Femur (tissue), 1 donor: ENCODE measurements around the gene TARS1.
"Not testable (repeated sequence)": the region's sequence is repeated elsewhere in the genome, so short reads cannot be mapped to it uniquely, and the experiment has no call there.

ENCODE experiments used
- DNase-seq: peaks from one replicate; pipeline ENCODE4 v3.0.0-alpha.2; 2017

TARS1 gene

GRCh38 chr5:33489481-33490067, 48.8 kb downstream of the TARS1 start:
- DNase-seq = no peak

- no peak for DNase-seq
Measured at GRCh38 chr5:33490071-33490665, 49.4 kb downstream of the TARS1 start.

GRCh38 chr5:33491941-33492340, 51.2 kb downstream of the TARS1 start:
- DNase-seq = no peak

DNA sequence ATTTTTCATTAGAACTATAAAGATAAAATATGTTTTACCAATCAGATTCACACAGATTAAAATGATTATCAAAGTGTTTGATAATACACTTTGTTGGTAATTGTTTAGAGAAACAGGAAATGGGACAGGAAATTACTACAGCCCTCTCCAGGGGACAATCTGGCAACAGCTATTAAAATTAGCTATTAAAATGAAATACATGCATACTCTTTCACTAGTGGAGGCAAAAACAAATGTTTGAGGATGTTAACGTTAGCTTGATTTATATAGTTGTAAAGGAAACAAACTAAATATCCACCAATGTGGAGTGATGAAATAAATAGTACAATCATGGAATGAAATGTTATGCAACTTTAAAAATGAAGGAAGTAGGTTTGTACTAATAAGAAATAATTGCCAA, 53.7 kb downstream of the TARS1 start:
- DNase-seq = no peak

DNA sequence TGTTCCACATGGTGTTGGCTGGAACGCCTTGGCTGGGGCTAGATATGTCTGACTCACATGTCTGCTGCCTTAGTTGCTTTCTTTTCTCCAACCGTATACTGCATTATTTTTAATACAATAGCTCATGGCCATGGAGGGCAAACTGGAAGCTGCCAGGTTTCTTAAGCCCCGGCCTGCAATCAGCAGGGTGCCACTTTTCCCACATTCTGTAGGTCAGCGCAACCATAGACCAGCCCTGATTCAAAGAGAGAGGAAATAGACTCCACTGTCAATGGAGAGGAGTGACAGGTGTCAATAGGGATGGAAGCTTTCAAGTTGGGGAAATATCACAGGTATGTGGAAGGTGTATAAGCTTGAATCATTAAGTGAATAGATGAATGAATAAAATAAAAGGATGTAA, 60.5 kb downstream of the TARS1 start:
- no peak for DNase-seq

DNA sequence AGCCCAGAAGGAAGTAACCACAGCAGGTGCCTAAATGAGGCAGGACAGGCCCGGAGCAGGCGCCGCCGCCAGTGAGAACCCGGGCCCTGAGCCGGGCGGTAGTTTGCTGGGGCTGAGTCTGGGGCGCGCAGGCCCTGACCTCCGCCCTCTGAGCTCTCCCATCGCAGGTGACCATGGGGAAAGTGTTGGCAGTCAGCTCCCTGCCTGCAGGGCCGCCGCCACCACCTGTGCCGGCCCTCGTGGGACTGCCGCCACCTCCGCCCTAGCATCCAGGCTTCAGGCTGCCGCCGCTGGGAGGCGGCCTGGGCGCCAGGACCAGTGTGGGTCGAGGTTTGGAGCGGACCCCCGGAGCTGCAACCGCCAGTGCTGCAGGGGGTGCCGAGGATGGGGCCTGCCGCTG, 61.1 kb downstream of the TARS1 start:
- no peak for DNase-seq

GRCh38 chr5:33504570-33504969, 63.8 kb downstream of the TARS1 start:
- DNase-seq = no peak

DNA sequence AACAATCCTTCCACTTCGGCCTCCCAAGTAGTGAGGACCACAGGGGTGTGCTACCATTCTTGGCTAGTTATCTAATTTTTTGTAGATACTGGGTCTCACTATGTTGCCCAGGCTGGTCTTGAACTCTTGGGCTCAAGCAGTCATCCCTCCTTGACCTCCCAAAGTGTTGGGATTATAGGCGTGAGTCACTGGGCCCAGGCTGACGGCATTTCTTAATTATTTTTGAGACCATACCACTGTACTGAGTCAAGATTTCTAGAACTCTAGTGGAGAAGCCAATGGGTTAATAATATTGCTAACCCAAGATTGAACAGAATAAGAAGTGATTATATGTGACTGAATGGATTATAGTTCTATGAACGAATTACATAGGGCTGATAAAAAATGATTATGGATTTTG, 66.7 kb downstream of the TARS1 start:
- no peak for DNase-seq

DNA sequence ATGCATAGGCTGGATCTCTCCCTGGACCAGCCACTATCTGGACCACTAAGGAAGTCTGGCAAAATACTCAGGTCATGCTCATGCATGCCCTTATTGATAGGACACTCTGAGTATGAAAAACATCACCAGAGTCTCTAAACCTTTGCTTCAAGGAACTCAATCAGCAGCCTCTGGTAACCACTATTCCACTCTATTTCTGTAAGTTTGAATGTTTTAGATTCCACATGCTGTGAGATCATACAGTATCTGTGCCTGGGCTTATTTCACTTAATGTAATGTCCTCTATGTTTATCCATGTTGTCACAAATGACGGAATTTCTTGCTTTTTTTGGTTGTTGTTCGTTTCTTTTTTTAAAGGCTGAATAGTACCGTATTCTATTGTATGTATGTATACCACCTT, 68.3 kb downstream of the TARS1 start:
- no peak for DNase-seq

- DNase-seq = no peak
Measured at GRCh38 chr5:33513462-33514185, 72.9 kb downstream of the TARS1 start.

- DNase-seq = not testable (repeated sequence)
Measured at GRCh38 chr5:33515366-33515765, 74.6 kb downstream of the TARS1 start.

GRCh38 chr5:33516421-33516820, 75.7 kb downstream of the TARS1 start:
- no peak for DNase-seq
